A549 (cell line): ENCODE measurements around the gene C16orf54. TPM values are rescaled to one million over a fixed set of nuclear protein-coding genes. Genes with fewer than 3 reads are reported as not detected.

Experiments used
- ATAC-seq, 2 experiments: fragments of 200-7000 bp in 1 of 2; fragments of >200 bp in 1 of 2; cut with Nextera tagmentation in 1 of 2; cut with Tn5 transposase in 1 of 2; 3 replicates each; pipeline versions ENCODE4 v1.8.0 to v1.9.1; 2018 to 2020; ENCODE audit warnings: mild to moderate bottlenecking in 1 of 2, moderate library complexity in 1 of 2
- CTCF ChIA-PET: fragments of 300-600 bp; sonication (Branson Sonifier 250); formaldehyde crosslinking; extraction: SDS; loops from one replicate; lab custom pipeline; 2021; ENCODE audit warnings: antibody characterized with exemption, inconsistent platforms; lab: Yijun Ruan, JAX
- POLR2A ChIA-PET: fragments of 350-600 bp; formaldehyde crosslinking; extraction: SDS; loops from one replicate; lab custom pipeline; 2021; ENCODE audit warnings: antibody characterized with exemption, inconsistent platforms; lab: Yijun Ruan, JAX
- DNase-seq, 2 experiments: peaks; one replicate each; pipeline versions ENCODE4 v3.0.0 to v3.0.0-alpha.2; 2011 to 2016; ENCODE audit warnings: low read depth in 1 of 2, low spot score in 1 of 2
- FAIRE-seq: peaks from 2 replicates; lab custom pipeline; 2011; peaks lifted over from hg19 to GRCh38; lab: Jason Lieb, UNC
- H3K27ac ChIP-seq, 2 experiments: fragments of >200 bp; sonication (Bioruptor Twin); formaldehyde crosslinking; 3 replicates each; pipeline ENCODE4 v1.5.1; 2016 to 2017
- H3K4me1 ChIP-seq: fragments of >200 bp; sonication (Bioruptor Twin); formaldehyde crosslinking; 3 replicates; pipeline ENCODE4 v1.6.1; 2016
- H3K4me2 ChIP-seq: fragments of >200 bp; sonication (Bioruptor Twin); formaldehyde crosslinking; 3 replicates; pipeline ENCODE4 v1.6.1; 2016
- H3K4me3 ChIP-seq: fragments of >200 bp; sonication (Bioruptor Twin); formaldehyde crosslinking; 3 replicates; pipeline ENCODE4 v1.5.1; 2016
- H3K9me3 ChIP-seq: fragments of >200 bp; sonication (Bioruptor Twin); formaldehyde crosslinking; 3 replicates; pipeline ENCODE4 v1.6.1; 2016
- CBX2 ChIP-seq: fragments of 200-600 bp; sonication (generic); IDR thresholded peaks from 2 replicates; pipeline ENCODE4 v1.6.1; 2016; ENCODE audit warnings: low read depth, mild to moderate bottlenecking, borderline replicate concordance
- CEBPB ChIP-seq, 2 experiments: fragments of >200 bp in 1 of 2; sonication (Bioruptor Twin) in 1 of 2; formaldehyde crosslinking in 1 of 2; IDR thresholded peaks; 2 replicates each; pipeline ENCODE4 v1.6.1; 2012 to 2016
- EHMT2 ChIP-seq: fragments of 200-600 bp; sonication (generic); IDR thresholded peaks from 2 replicates; pipeline ENCODE4 v1.6.1; 2016; ENCODE audit warnings: antibody characterized with exemption, low read depth, mild to moderate bottlenecking, moderate library complexity
- EP300 ChIP-seq, 2 experiments: fragments of >200 bp; sonication (Bioruptor Twin); formaldehyde crosslinking; IDR thresholded peaks; 2 replicates in 1 of 2; 3 replicates in 1 of 2; pipeline ENCODE4 v1.6.1; 2016 to 2017
- ESRRA ChIP-seq: fragments of 150-350 bp; IDR thresholded peaks from 2 replicates; pipeline ENCODE4 v1.6.1; 2014; ENCODE audit warnings: mild to moderate bottlenecking, low read length, borderline replicate concordance
- FOSL2 ChIP-seq, 2 experiments: fragments of 450-650 bp in 1 of 2; fragments of >200 bp in 1 of 2; sonication (Bioruptor Twin) in 1 of 2; formaldehyde crosslinking; IDR thresholded peaks; 2 replicates each; pipeline versions ENCODE4 v1.5.0 to v1.6.1; 2016 to 2020; ENCODE audit warnings: mild to moderate bottlenecking in 1 of 2, moderate library complexity in 1 of 2
- GATA3 ChIP-seq: IDR thresholded peaks from 2 replicates; pipeline ENCODE4 v1.6.1; 2012; ENCODE audit warnings: borderline replicate concordance
- HDAC2 ChIP-seq: fragments of 200-600 bp; sonication (generic); IDR thresholded peaks from 2 replicates; pipeline ENCODE4 v1.6.1; 2016
- HOXA7 ChIP-seq: fragments of 250-450 bp; sonication (Bioruptor Pico); IDR thresholded peaks from 2 replicates; pipeline ENCODE4 v1.5.0; 2020; ENCODE audit warnings: mild to moderate bottlenecking, moderate library complexity
- KDM1A ChIP-seq: fragments of 200-600 bp; sonication (generic); IDR thresholded peaks from 2 replicates; pipeline ENCODE4 v1.6.1; 2016; ENCODE audit warnings: low read depth, mild to moderate bottlenecking
- MAZ ChIP-seq: fragments of 150-350 bp; IDR thresholded peaks from 2 replicates; pipeline ENCODE4 v1.6.1; 2014; ENCODE audit warnings: antibody characterized with exemption, low read depth, low read length, borderline replicate concordance
- MYC ChIP-seq: IDR thresholded peaks from 2 replicates; pipeline ENCODE4 v1.6.1; 2012; ENCODE audit warnings: mild to moderate bottlenecking, inconsistent platforms, low read length, improper control_type of control experiment, borderline replicate concordance
- POLR2A ChIP-seq: IDR thresholded peaks from 2 replicates; pipeline ENCODE4 v1.6.1; 2012; ENCODE audit warnings: mild to moderate bottlenecking, low read length
- RAD21 ChIP-seq, 2 experiments: fragments of >200 bp in 1 of 2; sonication (Bioruptor Twin) in 1 of 2; formaldehyde crosslinking in 1 of 2; IDR thresholded peaks in 1 of 2; conservative IDR thresholded peaks in 1 of 2; 2 replicates in 1 of 2; 3 replicates in 1 of 2; pipeline ENCODE4 v1.6.1; 2012 to 2018; ENCODE audit warnings: inconsistent platforms in 1 of 2
- TP53 ChIP-seq: fragments of 250-450 bp; sonication (Bioruptor Pico); IDR thresholded peaks from 2 replicates; pipeline ENCODE4 v1.5.0; 2021; ENCODE audit warnings: mild to moderate bottlenecking, moderate library complexity
- WGBS: methylation state at CpG from one replicate; pipeline ENCODE4 v1.1.6; 2017; ENCODE audit errors: missing lambda C conversion rate; 5-methylcytosine and 5-hydroxymethylcytosine counted together
- polyA plus RNA-seq, 4 experiments: library from polyadenylated mRNA; depleted of rRNA in 3 of 4; stranded (reverse); fragments of >200 nt; fragmentation: RNase III in 1 of 4; extraction: RNeasy Plus Mini Kit Qiagen cat#74134 plus additional on column Dnase treatment in 1 of 4; gene quantifications; 2 replicates in 3 of 4; 3 replicates in 1 of 4; pipeline ENCODE4 v1.2.3, GENCODE V29; 2011 to 2017
- TF ChIP-seq, protein P1 (sequence below): fragments of 250-450 bp; sonication (Bioruptor Pico); IDR thresholded peaks from 2 replicates; pipeline ENCODE4 v1.5.0; 2020; ENCODE audit warnings: low read depth, mild to moderate bottlenecking, moderate library complexity
- TF ChIP-seq, protein P2 (sequence below): fragments of 250-450 bp; sonication (Bioruptor Pico); IDR thresholded peaks from 2 replicates; pipeline ENCODE4 v1.5.0; 2021; ENCODE audit warnings: mild to moderate bottlenecking, moderate library complexity, borderline replicate concordance
- TF ChIP-seq, protein P3 (sequence below): fragments of >200 bp; sonication (Bioruptor Twin); formaldehyde crosslinking; IDR thresholded peaks from 3 replicates; pipeline ENCODE4 v1.5.1; 2016
- TF ChIP-seq, protein P4 (sequence below): fragments of 150-350 bp; IDR thresholded peaks from 2 replicates; pipeline ENCODE4 v1.6.1; 2014; ENCODE audit warnings: low read depth, mild to moderate bottlenecking, low read length
- TF ChIP-seq, protein P5 (sequence below): fragments of 200-600 bp; sonication (generic); IDR thresholded peaks from 2 replicates; pipeline ENCODE4 v1.6.1; 2016; ENCODE audit warnings: antibody characterized with exemption, mild to moderate bottlenecking, moderate library complexity
- TF ChIP-seq, protein P6 (sequence below): fragments of >200 bp; sonication (Bioruptor Twin); formaldehyde crosslinking; IDR thresholded peaks from 2 replicates; pipeline ENCODE4 v1.6.1; 2016

Gene C16orf54
- polyA plus RNA-seq, 2 of the 4 experiments (the other 2 are of a cell fraction): not detected

DNA sequence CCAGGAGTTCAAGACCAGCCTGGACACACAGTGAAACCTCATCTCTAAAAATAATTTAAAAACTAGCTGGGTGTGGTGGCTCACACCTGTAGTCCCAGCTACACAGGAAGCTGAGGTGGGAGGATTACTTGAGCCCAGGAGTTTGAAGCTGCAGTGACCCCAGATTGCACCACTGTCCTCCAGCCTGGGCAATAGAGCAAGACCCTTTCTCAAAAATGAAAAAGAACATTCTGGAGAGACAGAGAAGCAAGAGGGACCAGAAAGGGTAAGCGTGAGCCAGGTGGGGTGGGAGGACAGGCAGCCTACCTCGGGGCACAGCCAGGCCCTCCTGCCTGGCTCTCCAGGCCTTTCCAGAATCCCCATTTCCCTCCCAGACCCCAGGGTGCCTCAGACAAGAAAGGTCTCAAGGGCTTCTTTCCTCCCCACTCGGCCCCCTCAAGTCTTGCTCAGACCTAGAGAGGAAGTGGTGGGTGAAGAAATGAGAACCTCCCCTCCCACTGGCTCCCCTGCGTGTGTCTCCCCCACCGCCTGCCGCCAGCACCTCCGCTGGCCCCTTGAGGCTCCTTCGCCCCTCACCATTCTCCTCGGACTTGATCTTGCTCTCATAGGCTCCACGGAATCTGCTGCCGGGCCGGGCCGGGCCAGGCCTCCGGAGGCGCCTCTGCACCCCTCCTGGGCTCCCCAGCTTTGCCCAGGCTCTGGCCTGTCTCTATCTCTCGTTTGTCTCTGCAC, 503 bp downstream of the C16orf54 start:
- Histone ChIP-seq H3K4me1 (no peaks in the 10 kb centered on the region), H3K9me3 (no peaks in the 10 kb centered on the region), H3K4me2 (no peak overlapping the region), H3K27ac (no peak overlapping the region), H3K4me3 (no peak overlapping the region)
- no peak for TF ChIP-seq EHMT2
- TF ChIP-seq, protein P1, sequence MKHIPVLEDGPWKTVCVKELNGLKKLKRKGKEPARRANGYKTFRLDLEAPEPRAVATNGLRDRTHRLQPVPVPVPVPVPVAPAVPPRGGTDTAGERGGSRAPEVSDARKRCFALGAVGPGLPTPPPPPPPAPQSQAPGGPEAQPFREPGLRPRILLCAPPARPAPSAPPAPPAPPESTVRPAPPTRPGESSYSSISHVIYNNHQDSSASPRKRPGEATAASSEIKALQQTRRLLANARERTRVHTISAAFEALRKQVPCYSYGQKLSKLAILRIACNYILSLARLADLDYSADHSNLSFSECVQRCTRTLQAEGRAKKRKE: no peak
- TF ChIP-seq ESRRA: no peak
- TF ChIP-seq, protein P2, sequence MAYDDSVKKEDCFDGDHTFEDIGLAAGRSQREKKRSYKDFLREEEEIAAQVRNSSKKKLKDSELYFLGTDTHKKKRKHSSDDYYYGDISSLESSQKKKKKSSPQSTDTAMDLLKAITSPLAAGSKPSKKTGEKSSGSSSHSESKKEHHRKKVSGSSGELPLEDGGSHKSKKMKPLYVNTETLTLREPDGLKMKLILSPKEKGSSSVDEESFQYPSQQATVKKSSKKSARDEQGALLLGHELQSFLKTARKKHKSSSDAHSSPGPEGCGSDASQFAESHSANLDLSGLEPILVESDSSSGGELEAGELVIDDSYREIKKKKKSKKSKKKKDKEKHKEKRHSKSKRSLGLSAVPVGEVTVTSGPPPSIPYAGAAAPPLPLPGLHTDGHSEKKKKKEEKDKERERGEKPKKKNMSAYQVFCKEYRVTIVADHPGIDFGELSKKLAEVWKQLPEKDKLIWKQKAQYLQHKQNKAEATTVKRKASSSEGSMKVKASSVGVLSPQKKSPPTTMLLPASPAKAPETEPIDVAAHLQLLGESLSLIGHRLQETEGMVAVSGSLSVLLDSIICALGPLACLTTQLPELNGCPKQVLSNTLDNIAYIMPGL: no peak
- no peak for TF ChIP-seq HOXA7 (CRISPR knock-in tag)
- TF ChIP-seq, protein P3, sequence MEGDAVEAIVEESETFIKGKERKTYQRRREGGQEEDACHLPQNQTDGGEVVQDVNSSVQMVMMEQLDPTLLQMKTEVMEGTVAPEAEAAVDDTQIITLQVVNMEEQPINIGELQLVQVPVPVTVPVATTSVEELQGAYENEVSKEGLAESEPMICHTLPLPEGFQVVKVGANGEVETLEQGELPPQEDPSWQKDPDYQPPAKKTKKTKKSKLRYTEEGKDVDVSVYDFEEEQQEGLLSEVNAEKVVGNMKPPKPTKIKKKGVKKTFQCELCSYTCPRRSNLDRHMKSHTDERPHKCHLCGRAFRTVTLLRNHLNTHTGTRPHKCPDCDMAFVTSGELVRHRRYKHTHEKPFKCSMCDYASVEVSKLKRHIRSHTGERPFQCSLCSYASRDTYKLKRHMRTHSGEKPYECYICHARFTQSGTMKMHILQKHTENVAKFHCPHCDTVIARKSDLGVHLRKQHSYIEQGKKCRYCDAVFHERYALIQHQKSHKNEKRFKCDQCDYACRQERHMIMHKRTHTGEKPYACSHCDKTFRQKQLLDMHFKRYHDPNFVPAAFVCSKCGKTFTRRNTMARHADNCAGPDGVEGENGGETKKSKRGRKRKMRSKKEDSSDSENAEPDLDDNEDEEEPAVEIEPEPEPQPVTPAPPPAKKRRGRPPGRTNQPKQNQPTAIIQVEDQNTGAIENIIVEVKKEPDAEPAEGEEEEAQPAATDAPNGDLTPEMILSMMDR: no peak
- no peak for TF ChIP-seq POLR2A
- TF ChIP-seq CBX2: no peak
- no peak for TF ChIP-seq RAD21 (conservative IDR thresholded peaks at IDR 0.05 in 1 of 2, IDR thresholded peaks at IDR 0.05 in 1 of 2)
- TF ChIP-seq, protein P4, sequence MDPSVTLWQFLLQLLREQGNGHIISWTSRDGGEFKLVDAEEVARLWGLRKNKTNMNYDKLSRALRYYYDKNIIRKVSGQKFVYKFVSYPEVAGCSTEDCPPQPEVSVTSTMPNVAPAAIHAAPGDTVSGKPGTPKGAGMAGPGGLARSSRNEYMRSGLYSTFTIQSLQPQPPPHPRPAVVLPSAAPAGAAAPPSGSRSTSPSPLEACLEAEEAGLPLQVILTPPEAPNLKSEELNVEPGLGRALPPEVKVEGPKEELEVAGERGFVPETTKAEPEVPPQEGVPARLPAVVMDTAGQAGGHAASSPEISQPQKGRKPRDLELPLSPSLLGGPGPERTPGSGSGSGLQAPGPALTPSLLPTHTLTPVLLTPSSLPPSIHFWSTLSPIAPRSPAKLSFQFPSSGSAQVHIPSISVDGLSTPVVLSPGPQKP: no peak
- ChIA-PET CTCF (no interaction called here), POLR2A (no interaction called here)
- FAIRE-seq (no peak), DNase-seq (no peak), ATAC-seq (no peak)
- 73% methylated on average over 16 of the region's 16 CpGs for WGBS

DNA sequence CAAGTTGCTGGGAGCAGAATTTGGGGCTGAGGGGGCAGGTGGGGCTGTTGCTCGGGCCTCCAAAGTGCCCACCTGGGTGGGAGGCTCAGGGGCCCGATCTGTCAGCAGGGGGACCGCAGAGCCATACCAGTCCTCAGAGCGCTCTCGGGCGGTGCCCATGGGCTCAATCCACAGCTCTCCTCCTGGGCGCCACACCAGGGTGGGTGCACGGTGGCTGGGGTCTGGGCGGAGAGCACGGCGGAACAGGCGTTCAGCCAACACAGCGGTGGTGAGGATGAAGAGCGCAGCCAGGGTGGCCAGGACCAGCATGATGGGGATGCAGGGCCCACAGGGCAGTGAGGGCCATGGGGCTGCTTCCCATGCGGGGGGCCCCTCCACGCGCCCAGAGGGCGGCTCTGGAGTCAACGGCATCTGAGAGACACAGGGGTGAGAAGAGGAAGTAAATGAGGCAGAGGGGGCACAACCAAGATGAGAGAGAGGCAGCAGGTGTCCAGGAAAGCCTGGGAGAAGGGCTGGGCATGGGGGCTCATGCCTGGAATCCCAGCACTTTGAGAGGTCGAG, 1.2 kb downstream of the C16orf54 start:
- no peaks in the 10 kb centered on the region for H3K4me1 ChIP-seq
- no peak for ATAC-seq
- WGBS: 88% methylated on average over 14 of the region's 20 CpGs
- H3K4me2 ChIP-seq: no peak overlapping the region
- FAIRE-seq: no peak
- H3K4me3 ChIP-seq: no peak overlapping the region
- no peak overlapping the region for H3K27ac ChIP-seq
- POLR2A ChIA-PET: no interaction called here
- CTCF ChIA-PET: interaction anchor here (1.1 kb wide), 1 partner anchor 15 kb away, joined by 5 read pairs; no protein-coding TSS in a partner anchor
- no peaks in the 10 kb centered on the region for H3K9me3 ChIP-seq
- no peak for DNase-seq
- TF ChIP-seq GATA3 (no peak), MAZ (no peak), CEBPB (IDR thresholded peaks at IDR 0.05) (no peak), HOXA7 (CRISPR knock-in tag) (no peak), EP300 (IDR thresholded peaks at IDR 0.05) (no peak), HDAC2 (no peak), TP53 (CRISPR knock-in tag) (no peak), FOSL2 (IDR thresholded peaks at IDR 0.05) (no peak), FOSL2 (CRISPR knock-in tag; IDR thresholded peaks at IDR 0.05) (no peak), MYC (no peak), KDM1A (no peak)
- TF ChIP-seq, protein P2: no peak
- TF ChIP-seq, protein P5, sequence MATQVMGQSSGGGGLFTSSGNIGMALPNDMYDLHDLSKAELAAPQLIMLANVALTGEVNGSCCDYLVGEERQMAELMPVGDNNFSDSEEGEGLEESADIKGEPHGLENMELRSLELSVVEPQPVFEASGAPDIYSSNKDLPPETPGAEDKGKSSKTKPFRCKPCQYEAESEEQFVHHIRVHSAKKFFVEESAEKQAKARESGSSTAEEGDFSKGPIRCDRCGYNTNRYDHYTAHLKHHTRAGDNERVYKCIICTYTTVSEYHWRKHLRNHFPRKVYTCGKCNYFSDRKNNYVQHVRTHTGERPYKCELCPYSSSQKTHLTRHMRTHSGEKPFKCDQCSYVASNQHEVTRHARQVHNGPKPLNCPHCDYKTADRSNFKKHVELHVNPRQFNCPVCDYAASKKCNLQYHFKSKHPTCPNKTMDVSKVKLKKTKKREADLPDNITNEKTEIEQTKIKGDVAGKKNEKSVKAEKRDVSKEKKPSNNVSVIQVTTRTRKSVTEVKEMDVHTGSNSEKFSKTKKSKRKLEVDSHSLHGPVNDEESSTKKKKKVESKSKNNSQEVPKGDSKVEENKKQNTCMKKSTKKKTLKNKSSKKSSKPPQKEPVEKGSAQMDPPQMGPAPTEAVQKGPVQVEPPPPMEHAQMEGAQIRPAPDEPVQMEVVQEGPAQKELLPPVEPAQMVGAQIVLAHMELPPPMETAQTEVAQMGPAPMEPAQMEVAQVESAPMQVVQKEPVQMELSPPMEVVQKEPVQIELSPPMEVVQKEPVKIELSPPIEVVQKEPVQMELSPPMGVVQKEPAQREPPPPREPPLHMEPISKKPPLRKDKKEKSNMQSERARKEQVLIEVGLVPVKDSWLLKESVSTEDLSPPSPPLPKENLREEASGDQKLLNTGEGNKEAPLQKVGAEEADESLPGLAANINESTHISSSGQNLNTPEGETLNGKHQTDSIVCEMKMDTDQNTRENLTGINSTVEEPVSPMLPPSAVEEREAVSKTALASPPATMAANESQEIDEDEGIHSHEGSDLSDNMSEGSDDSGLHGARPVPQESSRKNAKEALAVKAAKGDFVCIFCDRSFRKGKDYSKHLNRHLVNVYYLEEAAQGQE: no peak
- TF ChIP-seq, protein P1: no peak
- TF ChIP-seq, protein P6, sequence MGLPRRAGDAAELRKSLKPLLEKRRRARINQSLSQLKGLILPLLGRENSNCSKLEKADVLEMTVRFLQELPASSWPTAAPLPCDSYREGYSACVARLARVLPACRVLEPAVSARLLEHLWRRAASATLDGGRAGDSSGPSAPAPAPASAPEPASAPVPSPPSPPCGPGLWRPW: no peak
